IMR-90 (cell line): ENCODE results near the gene CCNT2.

ENCODE experiments used
- CEBPB ChIP-seq: IDR thresholded peaks from 2 replicates; pipeline ENCODE4 v1.6.1; 2012; ENCODE audit warnings: low read depth, low read length, improper control_type of control experiment
- CTCF ChIP-seq: conservative IDR thresholded peaks from 2 replicates; pipeline ENCODE4 v1.5.1; 2012; ENCODE audit warnings: mild to moderate bottlenecking, low read depth, low read length, improper control_type of control experiment
- ELK1 ChIP-seq: fragments of 150-350 bp; IDR thresholded peaks from 2 replicates; pipeline ENCODE4 v1.6.1; 2016; ENCODE audit warnings: low read depth, mild to moderate bottlenecking, low read length, moderate library complexity, borderline replicate concordance
- MAZ ChIP-seq: IDR thresholded peaks from 2 replicates; pipeline ENCODE4 v1.6.1; 2012; ENCODE audit warnings: low read depth, mild to moderate bottlenecking, low read length, improper control_type of control experiment, moderate library complexity, borderline replicate concordance
- NFE2L2 ChIP-seq: fragments of 150-350 bp; IDR thresholded peaks from 2 replicates; pipeline ENCODE4 v1.6.1; 2016; ENCODE audit warnings: low read depth, mild to moderate bottlenecking, low read length
- RAD21 ChIP-seq: IDR thresholded peaks from 2 replicates; pipeline ENCODE4 v1.6.1; 2012; ENCODE audit warnings: low read length, improper control_type of control experiment
- RCOR1 ChIP-seq: IDR thresholded peaks from 2 replicates; pipeline ENCODE4 v1.6.1; 2012; ENCODE audit warnings: mild to moderate bottlenecking, low read length, improper control_type of control experiment; ENCODE audit not compliant: insufficient replicate concordance
- RFX5 ChIP-seq: IDR thresholded peaks from 2 replicates; pipeline ENCODE4 v1.8.0; 2012; ENCODE audit warnings: low read depth, mild to moderate bottlenecking, low read length, moderate library complexity
- SMC3 ChIP-seq: fragments of 150-350 bp; IDR thresholded peaks from 2 replicates; pipeline ENCODE4 v1.6.1; 2016; ENCODE audit warnings: low read depth, mild to moderate bottlenecking, antibody characterized with exemption, low read length, moderate library complexity
- USF2 ChIP-seq: fragments of 150-350 bp; IDR thresholded peaks from 2 replicates; pipeline ENCODE4 v1.6.1; 2017; ENCODE audit warnings: mild to moderate bottlenecking, antibody characterized with exemption, low read length, low read depth

GRCh38 chr2:134906726-134907125 lies 11.9 kb upstream of the CCNT2 start:
- TF ChIP-seq RAD21 (no peak), USF2 (no peak), RCOR1 (no peak), CTCF (no peak), ELK1 (no peak), SMC3 (no peak), NFE2L2 (no peak), CEBPB (no peak), RFX5 (no peak), MAZ (no peak)
